HFF-Myc (cell line): Measurements from ENCODE around the gene RORB.

Experiments used
- DNase-seq: peaks from one replicate; pipeline ENCODE4 v3.0.0-alpha.2; 2011; ENCODE audit warnings: low read depth; ENCODE audit errors: extremely low read depth
- H3K4me3 ChIP-seq: replicated peaks from 2 replicates; pipeline ENCODE4 v1.5.1; 2011; ENCODE audit warnings: low read depth, mild to moderate bottlenecking, control low read depth, low read length
- TF ChIP-seq, protein P1 (sequence below): IDR thresholded peaks from 2 replicates; pipeline ENCODE4 v1.5.1; 2012; ENCODE audit warnings: mild to moderate bottlenecking, low read depth, low read length, control low read depth; ENCODE audit errors: missing control alignments

RORB gene

DNA sequence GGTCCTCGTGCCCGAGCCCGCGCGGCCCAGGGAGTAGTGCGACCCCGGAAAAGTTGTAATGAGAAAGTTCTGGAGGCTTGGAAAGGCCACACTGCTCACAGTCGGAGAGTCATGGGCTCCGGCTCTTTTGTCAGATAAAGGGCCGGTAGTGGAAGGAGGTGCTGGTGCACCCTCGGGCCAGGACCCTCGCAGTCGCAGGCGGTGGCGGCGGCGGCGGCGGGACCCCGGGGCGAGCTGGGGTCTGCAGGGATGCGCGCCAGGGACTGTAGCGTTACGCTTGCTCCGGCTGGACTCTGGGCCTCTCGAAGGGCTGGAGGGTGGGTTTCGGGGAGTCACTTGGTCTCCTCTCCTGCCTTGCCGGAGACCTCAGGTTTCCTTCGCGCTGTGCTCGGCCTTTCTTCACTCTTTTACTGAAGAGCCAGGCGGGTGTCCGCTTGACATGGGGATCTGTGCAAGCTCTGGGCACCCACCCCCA is 1.5 kb downstream of the RORB start:
- DNase-seq: no peak
- TF ChIP-seq, protein P1, sequence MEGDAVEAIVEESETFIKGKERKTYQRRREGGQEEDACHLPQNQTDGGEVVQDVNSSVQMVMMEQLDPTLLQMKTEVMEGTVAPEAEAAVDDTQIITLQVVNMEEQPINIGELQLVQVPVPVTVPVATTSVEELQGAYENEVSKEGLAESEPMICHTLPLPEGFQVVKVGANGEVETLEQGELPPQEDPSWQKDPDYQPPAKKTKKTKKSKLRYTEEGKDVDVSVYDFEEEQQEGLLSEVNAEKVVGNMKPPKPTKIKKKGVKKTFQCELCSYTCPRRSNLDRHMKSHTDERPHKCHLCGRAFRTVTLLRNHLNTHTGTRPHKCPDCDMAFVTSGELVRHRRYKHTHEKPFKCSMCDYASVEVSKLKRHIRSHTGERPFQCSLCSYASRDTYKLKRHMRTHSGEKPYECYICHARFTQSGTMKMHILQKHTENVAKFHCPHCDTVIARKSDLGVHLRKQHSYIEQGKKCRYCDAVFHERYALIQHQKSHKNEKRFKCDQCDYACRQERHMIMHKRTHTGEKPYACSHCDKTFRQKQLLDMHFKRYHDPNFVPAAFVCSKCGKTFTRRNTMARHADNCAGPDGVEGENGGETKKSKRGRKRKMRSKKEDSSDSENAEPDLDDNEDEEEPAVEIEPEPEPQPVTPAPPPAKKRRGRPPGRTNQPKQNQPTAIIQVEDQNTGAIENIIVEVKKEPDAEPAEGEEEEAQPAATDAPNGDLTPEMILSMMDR: no peak
- no peak overlapping the region for H3K4me3 ChIP-seq

DNA sequence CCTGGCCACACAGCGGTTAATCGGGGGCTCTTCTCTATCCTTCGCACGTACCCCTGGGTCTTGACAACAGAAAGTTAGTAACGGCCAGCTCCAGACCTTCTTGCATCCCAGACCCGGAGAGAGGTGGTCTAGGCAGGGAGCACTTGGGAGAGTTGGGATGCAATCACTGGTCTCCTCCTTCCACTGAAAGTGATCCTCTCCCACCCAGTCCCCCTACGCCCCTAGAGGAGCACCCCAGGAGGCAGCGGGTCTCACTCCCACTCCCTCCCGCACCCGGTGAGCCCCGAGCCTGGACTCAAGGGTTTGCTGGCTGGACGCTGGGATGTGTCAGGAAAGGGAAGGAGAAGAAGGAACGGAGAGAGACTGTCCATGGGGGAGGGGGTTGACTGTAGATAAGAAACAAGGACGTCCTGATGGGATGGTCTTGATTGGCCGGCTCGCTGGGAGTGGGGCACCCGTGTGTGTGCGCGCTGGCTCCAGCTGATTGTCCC is 2.0 kb downstream of the RORB start:
- H3K4me3 ChIP-seq: no peak overlapping the region
- TF ChIP-seq, protein P1: no peak
- DNase-seq: no peak

DNA sequence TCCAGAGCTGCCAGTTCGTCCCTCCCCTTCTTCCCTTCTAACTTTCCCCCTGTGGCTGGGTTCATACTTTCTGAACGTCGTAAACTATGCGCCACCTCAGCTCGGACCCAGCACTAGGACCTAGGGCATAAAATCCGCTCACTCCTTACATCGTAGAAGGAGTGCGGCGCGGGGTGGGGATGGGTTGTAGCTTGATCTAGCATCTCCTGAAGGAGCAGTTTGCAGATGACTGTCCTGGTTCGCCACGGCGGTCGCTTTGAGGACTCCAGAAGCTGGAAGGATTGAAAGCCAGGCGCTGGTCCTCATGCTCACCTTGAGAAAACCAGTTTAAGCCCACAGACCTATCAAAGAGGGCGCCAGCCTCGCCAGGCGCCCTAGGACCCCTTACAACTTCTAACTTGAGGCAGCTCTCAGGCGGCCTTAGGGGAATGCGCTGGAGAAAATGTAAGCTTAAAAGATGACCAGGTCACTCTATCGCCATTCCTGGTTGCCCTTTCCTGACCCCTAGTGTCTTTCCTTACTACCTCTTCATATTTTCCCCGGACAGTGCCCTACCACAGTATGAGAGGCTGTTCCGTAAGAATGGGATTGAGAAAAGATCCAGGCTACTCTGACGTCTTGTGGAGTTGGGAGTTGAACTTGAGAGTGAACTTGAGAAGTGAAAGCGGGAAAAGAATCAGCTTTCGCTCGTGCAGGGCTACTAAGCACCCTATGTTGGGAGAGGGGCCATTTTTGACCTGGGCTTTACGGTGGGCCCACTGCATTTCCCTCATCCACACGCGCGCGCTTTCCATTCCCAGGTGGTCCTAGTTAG is 2.8 kb downstream of the RORB start:
- no peak overlapping the region for H3K4me3 ChIP-seq
- TF ChIP-seq, protein P1: no peak
- DNase-seq: no peak

DNA sequence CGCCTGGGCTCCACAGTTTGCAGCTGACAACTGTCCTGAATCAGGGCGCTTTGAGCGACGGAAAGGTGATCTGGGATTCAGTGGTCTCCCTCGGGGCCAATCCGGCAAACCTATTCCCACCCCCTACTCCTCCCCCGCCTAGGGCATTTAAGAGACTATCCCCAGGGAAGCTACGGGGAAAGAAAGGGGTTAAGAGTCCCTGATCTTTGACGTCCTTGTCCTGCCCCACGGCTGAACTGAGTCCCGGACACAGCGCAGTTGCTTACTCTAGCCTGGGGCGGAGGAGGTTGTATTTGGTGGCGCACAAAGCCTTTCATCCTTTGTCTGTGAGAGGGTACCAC is 3.4 kb downstream of the RORB start:
- H3K4me3 ChIP-seq: no peak overlapping the region
- TF ChIP-seq, protein P1: no peak
- no peak for DNase-seq

DNA sequence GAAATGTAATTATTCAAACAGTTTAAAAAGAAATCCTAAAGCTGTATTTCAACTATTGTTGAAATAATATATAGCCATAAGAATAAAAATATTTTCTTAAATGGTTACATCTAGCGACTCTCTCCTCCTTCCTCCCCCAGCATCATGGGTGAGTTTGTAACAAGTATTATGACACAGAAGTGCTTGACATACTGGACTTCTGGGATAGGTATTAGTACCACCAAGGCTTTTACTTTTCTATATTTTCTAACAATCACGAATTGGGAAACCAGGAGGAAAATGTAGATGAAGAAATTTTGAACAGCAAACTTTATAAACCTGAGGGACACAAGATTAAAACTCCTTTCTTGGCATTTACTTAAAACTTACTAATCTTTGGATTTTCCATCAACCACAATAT is 4.4 kb downstream of the RORB start:
- TF ChIP-seq, protein P1: no peak
- H3K4me3 ChIP-seq: no peak overlapping the region

DNA sequence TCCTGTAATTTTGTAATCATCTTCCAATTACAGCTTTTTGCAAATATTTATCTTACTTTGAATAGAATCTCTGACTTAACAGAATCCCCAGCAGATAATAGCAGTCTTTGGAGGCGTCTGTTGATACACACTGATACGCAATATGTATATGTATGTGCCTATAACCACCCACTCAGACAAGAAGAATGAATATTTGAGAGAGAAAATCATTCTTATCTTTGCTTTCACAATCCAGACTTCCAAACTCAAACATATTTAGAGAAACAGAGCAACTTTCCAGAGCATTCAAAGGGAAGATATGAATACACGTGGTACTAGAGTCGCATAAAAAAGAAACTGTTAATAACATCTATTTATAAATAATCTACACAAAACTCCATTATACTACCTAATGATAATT is 6.1 kb downstream of the RORB start:
- no peak for DNase-seq
- TF ChIP-seq, protein P1: no peak
- H3K4me3 ChIP-seq: no peak overlapping the region

More for the DNA sequence above, 4.4 kb downstream of the RORB start:
- DNase-seq: no peak
